Type B pancreatic cell (in vitro differentiated cells): ENCODE measurements around the gene INHBC. TPM values are rescaled to one million over a fixed set of nuclear protein-coding genes. Genes with fewer than 3 reads are reported as not detected.
A peak's percentile ranks its signal among the peaks of the same experiment; 100 is the strongest.
"Not testable (repeated sequence)": the region's sequence is repeated elsewhere in the genome, so short reads cannot be mapped to it uniquely, and the experiment has no call there.

Experiments used
- DNase-seq: peaks from one replicate; pipeline ENCODE4 v3.0.0; 2021; ENCODE audit warnings: mixed read lengths; ENCODE audit not compliant: unreplicated experiment; ENCODE audit errors: extremely low spot score
- H3K27ac Mint-ChIP-seq: 2 replicates; pipeline ENCODE4 v1.8.0; 2021; ENCODE audit warnings: mild to moderate bottlenecking, mixed read lengths
- H3K27me3 Mint-ChIP-seq: 2 replicates; pipeline ENCODE4 v1.8.0; 2021; ENCODE audit warnings: mixed read lengths
- H3K36me3 Mint-ChIP-seq: 2 replicates; pipeline ENCODE4 v1.8.0; 2021; ENCODE audit warnings: mixed read lengths
- H3K4me1 Mint-ChIP-seq: one replicate; pipeline ENCODE4 v1.8.0; 2021; ENCODE audit warnings: mixed read lengths; ENCODE audit not compliant: unreplicated experiment
- H3K4me3 Mint-ChIP-seq: 2 replicates; pipeline ENCODE4 v1.8.0; 2021; ENCODE audit warnings: mild to moderate bottlenecking, mixed read lengths
- H3K9me3 Mint-ChIP-seq: 2 replicates; pipeline ENCODE4 v1.8.0; 2021; ENCODE audit warnings: mixed read lengths
- total RNA-seq: library from RNA; stranded (reverse); gene quantifications from 2 replicates; pipeline ENCODE4 v1.2.1, GENCODE V29; 2021; ENCODE audit warnings: low replicate concordance
- TF ChIP-seq, protein P1 (sequence below): fragments of 200-600 bp; sonication (generic); conservative IDR thresholded peaks from 2 replicates; pipeline ENCODE4 v1.5.0; 2021; ENCODE audit warnings: antibody characterized with exemption, mild to moderate bottlenecking

The INHBC gene
- total RNA-seq, 1 donor from 2014 or later, result not detected

- H3K4me1 Mint-ChIP-seq, result peaks cover 18% of the 10 kb centered on the region
- no peak overlapping the region for H3K27ac Mint-ChIP-seq
- H3K9me3 Mint-ChIP-seq, result no peaks in the 10 kb centered on the region
- no peak for DNase-seq
- H3K36me3 Mint-ChIP-seq, result peaks cover 23% of the 10 kb centered on the region
- H3K4me3 Mint-ChIP-seq, result no peak overlapping the region
- no peaks in the 10 kb centered on the region for H3K27me3 Mint-ChIP-seq
- TF ChIP-seq, protein P1, sequence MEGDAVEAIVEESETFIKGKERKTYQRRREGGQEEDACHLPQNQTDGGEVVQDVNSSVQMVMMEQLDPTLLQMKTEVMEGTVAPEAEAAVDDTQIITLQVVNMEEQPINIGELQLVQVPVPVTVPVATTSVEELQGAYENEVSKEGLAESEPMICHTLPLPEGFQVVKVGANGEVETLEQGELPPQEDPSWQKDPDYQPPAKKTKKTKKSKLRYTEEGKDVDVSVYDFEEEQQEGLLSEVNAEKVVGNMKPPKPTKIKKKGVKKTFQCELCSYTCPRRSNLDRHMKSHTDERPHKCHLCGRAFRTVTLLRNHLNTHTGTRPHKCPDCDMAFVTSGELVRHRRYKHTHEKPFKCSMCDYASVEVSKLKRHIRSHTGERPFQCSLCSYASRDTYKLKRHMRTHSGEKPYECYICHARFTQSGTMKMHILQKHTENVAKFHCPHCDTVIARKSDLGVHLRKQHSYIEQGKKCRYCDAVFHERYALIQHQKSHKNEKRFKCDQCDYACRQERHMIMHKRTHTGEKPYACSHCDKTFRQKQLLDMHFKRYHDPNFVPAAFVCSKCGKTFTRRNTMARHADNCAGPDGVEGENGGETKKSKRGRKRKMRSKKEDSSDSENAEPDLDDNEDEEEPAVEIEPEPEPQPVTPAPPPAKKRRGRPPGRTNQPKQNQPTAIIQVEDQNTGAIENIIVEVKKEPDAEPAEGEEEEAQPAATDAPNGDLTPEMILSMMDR, result no peak
Observed at GRCh38 chr12:57419495-57419894, 15.1 kb upstream of the INHBC start.

GRCh38 chr12:57420482-57420881 lies 14.1 kb upstream of the INHBC start:
- Mint-ChIP-seq H3K9me3 (no peaks in the 10 kb centered on the region), H3K36me3 (peaks cover 25% of the 10 kb centered on the region), H3K27me3 (no peaks in the 10 kb centered on the region), H3K4me3 (no peak overlapping the region), H3K27ac (no peak overlapping the region), H3K4me1 (peaks cover 18% of the 10 kb centered on the region)
- DNase-seq, result no peak
- TF ChIP-seq, protein P1, result no peak

- H3K27ac Mint-ChIP-seq, H3K4me3 Mint-ChIP-seq, H3K9me3 Mint-ChIP-seq, DNase-seq, H3K27me3 Mint-ChIP-seq: not testable (repeated sequence)
- Mint-ChIP-seq H3K4me1 (peaks cover 19% of the 10 kb centered on the region), H3K36me3 (peaks cover 22% of the 10 kb centered on the region)
Observed at GRCh38 chr12:57426948-57427347, 7.6 kb upstream of the INHBC start.

DNA sequence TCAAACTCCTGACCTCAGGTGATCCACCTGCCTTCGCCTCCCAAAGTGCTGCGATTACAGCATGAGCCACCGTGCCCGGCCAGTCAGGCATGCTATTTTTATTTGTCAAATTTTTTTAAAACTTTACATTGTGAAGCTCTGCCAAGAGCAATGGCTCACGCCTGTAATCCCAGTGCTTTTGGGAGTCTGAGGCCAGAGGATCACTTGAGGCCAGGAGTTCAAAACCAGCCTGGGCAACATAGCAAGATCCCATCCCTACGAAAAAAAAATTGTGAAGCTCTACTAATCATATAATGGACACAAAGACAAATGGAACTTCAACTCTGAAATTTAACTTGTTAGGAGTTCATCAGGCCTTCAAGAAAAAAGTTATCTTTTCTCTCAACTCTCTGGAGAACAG lies 5.6 kb upstream of the INHBC start:
- Mint-ChIP-seq H3K4me1 (peaks cover 19% of the 10 kb centered on the region), H3K4me3 (peak overlapping the region; percentile 98), H3K9me3 (no peaks in the 10 kb centered on the region), H3K27ac (peak overlapping the region; percentile 97), H3K36me3 (peaks cover 14% of the 10 kb centered on the region), H3K27me3 (no peaks in the 10 kb centered on the region)
- TF ChIP-seq, protein P1, result no peak
- DNase-seq, result no peak

- Mint-ChIP-seq H3K4me3 (peak overlapping the region; percentile 98), H3K27me3 (no peaks in the 10 kb centered on the region), H3K4me1 (peaks cover 19% of the 10 kb centered on the region), H3K27ac (peak overlapping the region; percentile 97), H3K36me3 (peaks cover 9% of the 10 kb centered on the region), H3K9me3 (no peaks in the 10 kb centered on the region)
- TF ChIP-seq, protein P1, result no peak
- DNase-seq, result no peak
Observed at GRCh38 chr12:57429473-57430111, 5.0 kb upstream of the INHBC start.

- peak; percentile 76 for DNase-seq
- H3K27me3 Mint-ChIP-seq, result no peaks in the 10 kb centered on the region
- H3K4me1 Mint-ChIP-seq, result peaks cover 21% of the 10 kb centered on the region
- TF ChIP-seq, protein P1, result peak; percentile 23
- H3K9me3 Mint-ChIP-seq, result no peaks in the 10 kb centered on the region
- peaks cover 9% of the 10 kb centered on the region for H3K36me3 Mint-ChIP-seq
- H3K4me3 Mint-ChIP-seq, result peak overlapping the region; percentile 98
- peak overlapping the region; percentile 99 for H3K27ac Mint-ChIP-seq
Observed at GRCh38 chr12:57430112-57430930, 4.3 kb upstream of the INHBC start.
